Urinary bladder (tissue), 4 donors: Measurements from ENCODE around the gene MDC1. TPM values are rescaled to one million over a fixed set of nuclear protein-coding genes. Genes with fewer than 3 reads are reported as not detected.
A peak's percentile ranks its signal among the peaks of the same experiment; 100 is the strongest.
"Not testable (repeated sequence)": the region's sequence is repeated elsewhere in the genome, so short reads cannot be mapped to it uniquely, and the experiment has no call there.

Source experiments
- DNase-seq: peaks from one replicate; pipeline ENCODE4 v3.0.0-alpha.2; 2015; ENCODE audit errors: extremely low spot score
- H3K27ac ChIP-seq: one replicate; pipeline ENCODE4 v1.5.1; 2013; ENCODE audit warnings: low read depth, mild to moderate bottlenecking, moderate library complexity
- H3K36me3 ChIP-seq: one replicate; pipeline ENCODE4 v1.6.1; 2013; ENCODE audit warnings: mild to moderate bottlenecking, moderate library complexity; ENCODE audit not compliant: insufficient read depth
- H3K4me1 ChIP-seq: one replicate; pipeline ENCODE4 v1.6.1; 2013; ENCODE audit warnings: mild to moderate bottlenecking, moderate library complexity; ENCODE audit not compliant: insufficient read depth
- H3K4me3 ChIP-seq: one replicate; pipeline ENCODE4 v1.5.1; 2013; ENCODE audit warnings: low read depth, low read length
- WGBS: extraction: QIAGEN DNeasy Blood & Tissue Kit; methylation state at CpG from one replicate; pipeline ENCODE4 v1.1.7; 2013; 5-methylcytosine and 5-hydroxymethylcytosine counted together
- polyA plus RNA-seq: library from polyadenylated mRNA; stranded (reverse); fragments of 200-250 nt; gene quantifications from one replicate; pipeline ENCODE4 v1.2.3, GENCODE V29; 2013
- total RNA-seq: library from RNA; depleted of rRNA; stranded (reverse); fragments of >200 nt; gene quantifications from one replicate; pipeline ENCODE4 v1.2.3, GENCODE V29; 2014
- donor health status: healthy with polysubstance abuse.
- donor health status: healthy.

Gene MDC1
- total and polyA plus RNA-seq, 2 donors, result 9.8 to 18.3 TPM

- not testable (repeated sequence) for H3K4me3 ChIP-seq, H3K27ac ChIP-seq, H3K36me3 ChIP-seq, H3K4me1 ChIP-seq, DNase-seq
- WGBS, result 52% methylated on average over 29 of the region's 29 CpGs
Observed at GRCh38 chr6:30723843-30724741, 7.0 kb upstream of the MDC1 start.

GRCh38 chr6:30723159-30723842 lies 6.2 kb upstream of the MDC1 start:
- not testable (repeated sequence) for H3K36me3 ChIP-seq, H3K4me3 ChIP-seq, H3K4me1 ChIP-seq, DNase-seq, H3K27ac ChIP-seq
- 51% methylated on average over 16 of the region's 16 CpGs for WGBS

- 9% methylated on average over 27 of the region's 27 CpGs for WGBS
- H3K4me3 ChIP-seq, result peak overlapping the region; percentile 7
- peak; percentile 50 for DNase-seq
- no peak overlapping the region for H3K27ac ChIP-seq
- no peaks in the 10 kb centered on the region for H3K36me3 ChIP-seq
- H3K4me1 ChIP-seq, result no peaks in the 10 kb centered on the region
Observed at GRCh38 chr6:30722280-30723112, 5.4 kb upstream of the MDC1 start.

- H3K4me3 ChIP-seq, result peak overlapping the region; percentile 95
- not testable (repeated sequence) for H3K4me1 ChIP-seq, H3K36me3 ChIP-seq, DNase-seq
- 5% methylated on average over 10 of the region's 10 CpGs for WGBS
- peak overlapping the region; percentile 65 for H3K27ac ChIP-seq
Observed at GRCh38 chr6:30722025-30722279, 4.9 kb upstream of the MDC1 start.

GRCh38 chr6:30721198-30722024 lies 4.3 kb upstream of the MDC1 start:
- DNase-seq, result peak; percentile 83
- no peaks in the 10 kb centered on the region for H3K36me3 ChIP-seq
- H3K4me1 ChIP-seq, result no peaks in the 10 kb centered on the region
- peak overlapping the region; percentile 90 for H3K27ac ChIP-seq
- H3K4me3 ChIP-seq, result peak overlapping the region; percentile 95
- WGBS, result under 1% methylated on average over 71 of the region's 71 CpGs

- under 1% methylated on average over 29 of the region's 29 CpGs for WGBS
- H3K27ac ChIP-seq, result peak overlapping the region; percentile 90
- no peaks in the 10 kb centered on the region for H3K4me1 ChIP-seq
Observed at GRCh38 chr6:30720738-30721197, 3.7 kb upstream of the MDC1 start.

GRCh38 chr6:30719791-30720737 lies 3.0 kb upstream of the MDC1 start, which contains the start of gene TUBB:
Gene TUBB, plus strand, starts transcription at chr6:30720352. Its CDS starts 155 bp downstream, at chr6:30720507.
- peak within 1 kb of the TSS; percentile 95 for H3K4me3 ChIP-seq
- peak; percentile 97 for DNase-seq

More at GRCh38 chr6:30720738-30721197, 3.7 kb upstream of the MDC1 start:
- no peak for DNase-seq
- Histone ChIP-seq H3K36me3 (no peaks in the 10 kb centered on the region), H3K4me3 (peak overlapping the region; percentile 95)

GRCh38 chr6:30719356-30719755 lies 2.3 kb upstream of the MDC1 start:
- Histone ChIP-seq H3K27ac (peak overlapping the region; percentile 64), H3K36me3 (no peaks in the 10 kb centered on the region), H3K4me3 (peak overlapping the region; percentile 10), H3K4me1 (no peaks in the 10 kb centered on the region)
- no peak for DNase-seq
- 22% methylated on average over 8 of the region's 8 CpGs for WGBS

More at GRCh38 chr6:30719791-30720737, 3.0 kb upstream of the MDC1 start, which contains the start of gene TUBB:
- Histone ChIP-seq H3K27ac (peak within 1 kb of the TSS; percentile 90), H3K4me1 (no peaks in the 10 kb centered on the region), H3K36me3 (no peaks in the 10 kb centered on the region)
- WGBS, result under 1% methylated on average over 38 of the region's 38 CpGs

- not testable (repeated sequence) for H3K36me3 ChIP-seq, H3K4me1 ChIP-seq, DNase-seq
- peak overlapping the region; percentile 78 for H3K27ac ChIP-seq
- peak overlapping the region; percentile 14 for H3K4me3 ChIP-seq
- WGBS, result 75% methylated on average over 37 of the region's 37 CpGs
Observed at GRCh38 chr6:30717845-30718720, 1.0 kb upstream of the MDC1 start.

GRCh38 chr6:30716879-30717128 lies 277 bp downstream of the MDC1 start:
- Histone ChIP-seq H3K4me3 (peak overlapping the region; percentile 43), H3K4me1 (no peaks in the 10 kb centered on the region), H3K36me3 (peaks cover under 1% of the 10 kb centered on the region), H3K27ac (peak overlapping the region; percentile 83)
- DNase-seq, result no peak
- WGBS, result 2% methylated on average over 8 of the region's 8 CpGs

GRCh38 chr6:30714263-30714662 lies 2.8 kb downstream of the MDC1 start:
- H3K27ac ChIP-seq, result no peak overlapping the region
- DNase-seq, result no peak
- no peak overlapping the region for H3K4me3 ChIP-seq
- no peaks in the 10 kb centered on the region for H3K4me1 ChIP-seq
- 96% methylated on average over 1 of the region's 1 CpG for WGBS
- H3K36me3 ChIP-seq, result peaks cover 2% of the 10 kb centered on the region
